Uterus (tissue), 4 donors: ENCODE data around the gene NCAM2. TPM values are rescaled to one million over a fixed set of nuclear protein-coding genes. Genes with fewer than 3 reads are reported as not detected.

Experiments used
- DNase-seq, 2 donors: peaks; one replicate each; pipeline ENCODE4 v3.0.0-alpha.2; 2019 to 2020
- H3K27ac ChIP-seq, 2 donors: fragments of 200-600 bp; sonication (generic); 1 replicate in 1 of 2; 2 replicates in 1 of 2; pipeline ENCODE4 v1.5.1; 2016 to 2018
- H3K27me3 ChIP-seq, 2 donors: fragments of 200-600 bp; sonication (generic); one replicate each; pipeline ENCODE4 v1.5.1; 2018 to 2019; ENCODE audit warnings: control low read depth in 1 of 2
- H3K36me3 ChIP-seq, 2 donors: fragments of 200-600 bp; sonication (generic); one replicate each; pipeline ENCODE4 v1.5.1; 2019; ENCODE audit warnings: control low read depth in 1 of 2
- H3K4me1 ChIP-seq, 2 donors: fragments of 200-600 bp; sonication (generic); one replicate each; pipeline ENCODE4 v1.5.1; 2018 to 2019; ENCODE audit warnings: control low read depth in 1 of 2
- H3K4me3 ChIP-seq, 2 donors: fragments of 200-600 bp; sonication (generic); 1 replicate in 1 of 2; 2 replicates in 1 of 2; pipeline ENCODE4 v1.5.1; 2018 to 2019; ENCODE audit warnings: mild to moderate bottlenecking in 1 of 2
- H3K9me3 ChIP-seq, 2 donors: fragments of 200-600 bp; sonication (generic); one replicate each; pipeline ENCODE4 v1.5.1; 2019; ENCODE audit warnings: control low read depth in 1 of 2
- POLR2A ChIP-seq, 2 donors: fragments of 450-650 bp; IDR thresholded peaks; one replicate each; pipeline ENCODE4 v1.6.1; 2016; ENCODE audit warnings: antibody characterized with exemption in 2 of 2, mild to moderate bottlenecking in 1 of 2, moderate library complexity in 1 of 2
- intact Hi-C: fragments of 100-400 bp; cut with DNase I; formaldehyde crosslinking; loops from one replicate; pipeline ENCODE4 v1.15.1; 2023; ENCODE audit warnings: low total_unique reads
- total RNA-seq, 4 donors: library from RNA; depleted of rRNA in 3 of 4; stranded (reverse); fragments of >200 nt in 3 of 4; gene quantifications; one replicate each; pipeline versions ENCODE4 v1.1.0 to v1.2.4, GENCODE V29; 2014 to 2023
- TF ChIP-seq, protein P1 (sequence below), 4 experiments: fragments of 200-600 bp in 2 of 4; fragments of 450-650 bp in 2 of 4; sonication (generic) in 2 of 4; IDR thresholded peaks; one replicate each; pipeline ENCODE4 v1.5.1; 2016 to 2019; ENCODE audit warnings: antibody characterized with exemption in 4 of 4, mild to moderate bottlenecking in 2 of 4, moderate library complexity in 1 of 4
- donor health status: DM: yes; HTN: yes; CAD: no.

Gene NCAM2
- total RNA-seq, 4 donors from 2014 or later = 1.2 to 214 (median 26.1) TPM

DNA sequence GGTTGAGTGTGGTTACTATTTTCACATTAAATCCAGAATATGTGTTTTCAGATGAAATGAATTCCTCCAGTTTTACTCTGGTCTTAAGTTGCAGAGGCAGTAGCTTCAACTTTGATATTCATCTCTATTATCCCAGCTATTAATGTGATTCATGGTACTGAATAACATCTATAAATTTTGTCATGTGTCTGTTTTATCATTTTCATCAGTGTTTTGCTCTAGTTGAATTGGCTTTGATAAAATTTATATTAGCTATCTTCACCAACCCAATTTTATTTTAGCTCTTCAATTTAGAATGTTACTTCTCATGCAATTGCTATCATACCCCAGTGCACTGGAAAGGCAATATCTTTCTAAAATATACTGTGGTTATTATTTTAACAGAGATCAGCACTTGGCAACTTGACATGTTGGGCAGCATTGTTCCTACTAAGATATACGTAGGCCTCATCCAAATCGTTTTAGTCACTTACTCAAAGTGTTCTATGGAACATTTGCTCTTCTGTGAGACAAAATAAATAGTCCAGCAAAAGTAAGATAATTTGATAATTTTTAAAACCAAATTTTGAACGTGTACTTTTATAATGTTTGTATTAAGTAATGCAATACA is 184.3 kb downstream of the NCAM2 start:
- H3K4me1 ChIP-seq = no peaks in the 10 kb centered on the region
- intact Hi-C loops = no loop called here
- H3K9me3 ChIP-seq = no peaks in the 10 kb centered on the region
- H3K27me3 ChIP-seq = no peaks in the 10 kb centered on the region
- no peak overlapping the region for H3K4me3 ChIP-seq
- no peak overlapping the region for H3K27ac ChIP-seq
- TF ChIP-seq, protein P1, sequence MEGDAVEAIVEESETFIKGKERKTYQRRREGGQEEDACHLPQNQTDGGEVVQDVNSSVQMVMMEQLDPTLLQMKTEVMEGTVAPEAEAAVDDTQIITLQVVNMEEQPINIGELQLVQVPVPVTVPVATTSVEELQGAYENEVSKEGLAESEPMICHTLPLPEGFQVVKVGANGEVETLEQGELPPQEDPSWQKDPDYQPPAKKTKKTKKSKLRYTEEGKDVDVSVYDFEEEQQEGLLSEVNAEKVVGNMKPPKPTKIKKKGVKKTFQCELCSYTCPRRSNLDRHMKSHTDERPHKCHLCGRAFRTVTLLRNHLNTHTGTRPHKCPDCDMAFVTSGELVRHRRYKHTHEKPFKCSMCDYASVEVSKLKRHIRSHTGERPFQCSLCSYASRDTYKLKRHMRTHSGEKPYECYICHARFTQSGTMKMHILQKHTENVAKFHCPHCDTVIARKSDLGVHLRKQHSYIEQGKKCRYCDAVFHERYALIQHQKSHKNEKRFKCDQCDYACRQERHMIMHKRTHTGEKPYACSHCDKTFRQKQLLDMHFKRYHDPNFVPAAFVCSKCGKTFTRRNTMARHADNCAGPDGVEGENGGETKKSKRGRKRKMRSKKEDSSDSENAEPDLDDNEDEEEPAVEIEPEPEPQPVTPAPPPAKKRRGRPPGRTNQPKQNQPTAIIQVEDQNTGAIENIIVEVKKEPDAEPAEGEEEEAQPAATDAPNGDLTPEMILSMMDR (IDR thresholded peaks at IDR 0.05) = no peak
- no peak for TF ChIP-seq POLR2A (IDR thresholded peaks at IDR 0.05)
- DNase-seq = no peak
- no peaks in the 10 kb centered on the region for H3K36me3 ChIP-seq

- intact Hi-C loops = no loop called here
- H3K9me3 ChIP-seq = no peaks in the 10 kb centered on the region
- no peaks in the 10 kb centered on the region for H3K4me1 ChIP-seq
- no peak overlapping the region for H3K4me3 ChIP-seq
- no peaks in the 10 kb centered on the region for H3K36me3 ChIP-seq
- no peak for DNase-seq
- no peak overlapping the region for H3K27ac ChIP-seq
- H3K27me3 ChIP-seq = no peaks in the 10 kb centered on the region
- TF ChIP-seq, protein P1 (IDR thresholded peaks at IDR 0.05) = no peak
- TF ChIP-seq POLR2A (IDR thresholded peaks at IDR 0.05) = no peak
Observed at GRCh38 chr21:21183092-21183491, 184.9 kb downstream of the NCAM2 start.

GRCh38 chr21:21184771-21185528 is 186.7 kb downstream of the NCAM2 start:
- no peaks in the 10 kb centered on the region for H3K27me3 ChIP-seq
- no peak for TF ChIP-seq POLR2A (IDR thresholded peaks at IDR 0.05)
- TF ChIP-seq, protein P1 (IDR thresholded peaks at IDR 0.05) = no peak
- H3K4me3 ChIP-seq = no peak overlapping the region
- no peak for DNase-seq
- intact Hi-C loops = no loop called here
- H3K4me1 ChIP-seq = no peaks in the 10 kb centered on the region
- H3K27ac ChIP-seq = no peak overlapping the region
- no peaks in the 10 kb centered on the region for H3K36me3 ChIP-seq
- no peaks in the 10 kb centered on the region for H3K9me3 ChIP-seq

DNA sequence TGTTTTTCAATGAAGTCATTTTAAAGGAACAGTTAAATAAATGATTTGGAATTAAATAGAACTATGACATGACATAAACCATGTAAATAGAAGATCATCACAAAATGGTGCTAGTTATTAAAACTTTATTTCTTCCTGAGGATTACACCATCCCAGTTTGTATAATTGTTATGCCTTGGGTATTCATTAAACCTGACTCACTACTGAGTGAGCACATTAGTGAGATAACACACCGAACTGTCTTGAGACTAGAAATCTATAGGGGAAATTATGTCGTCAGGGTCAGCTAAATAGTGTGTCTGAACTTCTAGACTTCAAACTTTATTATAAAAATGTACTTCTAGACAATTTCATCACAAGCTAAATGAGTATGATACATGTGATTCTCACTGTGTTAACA is 189.4 kb downstream of the NCAM2 start:
- Histone ChIP-seq H3K27ac (no peak overlapping the region), H3K4me3 (no peak overlapping the region), H3K9me3 (no peaks in the 10 kb centered on the region), H3K36me3 (no peaks in the 10 kb centered on the region), H3K4me1 (no peaks in the 10 kb centered on the region), H3K27me3 (no peaks in the 10 kb centered on the region)
- TF ChIP-seq, protein P1 (IDR thresholded peaks at IDR 0.05) = no peak
- no peak for TF ChIP-seq POLR2A (IDR thresholded peaks at IDR 0.05)
- no peak for DNase-seq
- intact Hi-C loops = no loop called here

DNA sequence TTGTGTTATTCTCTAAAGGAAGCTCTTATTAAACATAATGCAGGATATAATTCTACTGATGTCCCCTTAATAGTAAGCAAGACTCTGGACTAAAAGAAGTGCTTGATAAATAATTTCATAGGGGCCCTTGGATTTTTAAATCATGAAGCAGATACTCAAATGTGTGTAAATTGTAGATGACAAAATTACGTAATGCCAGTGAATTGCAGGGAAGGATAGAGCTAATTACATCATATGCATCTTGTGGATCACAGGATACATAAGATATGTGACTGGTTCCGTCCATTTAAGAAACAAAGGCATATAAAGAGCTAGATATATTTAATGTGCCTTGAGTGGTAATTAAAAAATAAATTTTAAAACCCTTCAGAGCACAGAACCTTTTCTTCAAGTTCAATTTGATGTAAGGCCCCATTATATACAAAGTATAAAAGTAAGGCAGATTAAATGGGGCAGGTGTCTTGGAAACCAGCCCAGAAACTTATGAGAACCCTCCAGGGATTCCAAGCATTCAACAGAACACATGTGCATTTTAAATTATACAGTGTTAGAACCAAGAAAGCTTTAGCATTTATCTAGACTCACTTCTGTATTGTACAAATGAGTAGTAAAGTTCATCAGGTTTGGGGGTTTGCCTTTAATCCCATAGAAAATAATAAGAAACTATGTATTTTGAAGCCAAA is 190.4 kb downstream of the NCAM2 start:
- DNase-seq = no peak
- intact Hi-C loops = no loop called here
- Histone ChIP-seq H3K27ac (no peak overlapping the region), H3K4me3 (no peak overlapping the region), H3K27me3 (no peaks in the 10 kb centered on the region), H3K4me1 (no peaks in the 10 kb centered on the region), H3K9me3 (no peaks in the 10 kb centered on the region), H3K36me3 (no peaks in the 10 kb centered on the region)
- TF ChIP-seq POLR2A (IDR thresholded peaks at IDR 0.05) = no peak
- TF ChIP-seq, protein P1 (IDR thresholded peaks at IDR 0.05) = no peak
